Left lung (tissue), 10 donors: ENCODE data around the gene IMPDH2. TPM values are rescaled to one million over a fixed set of nuclear protein-coding genes. Genes with fewer than 3 reads are reported as not detected.
"Not testable (repeated sequence)": the region's sequence is repeated elsewhere in the genome, so short reads cannot be mapped to it uniquely, and the experiment has no call there.

Source experiments
- ATAC-seq: fragments of 200-7000 bp; cut with Tn5 transposase; one replicate; pipeline ENCODE4 v1.9.1; 2020; ENCODE audit warnings: moderate library complexity
- DNase-seq, 4 donors: peaks; one replicate each; pipeline ENCODE4 v3.0.0-alpha.2; 2013 to 2020
- H3K27ac ChIP-seq, 2 donors: fragments of 200-600 bp; sonication (generic) in 1 of 2; one replicate each; pipeline versions ENCODE4 v1.5.0 to v1.8.0; 2020 to 2021
- H3K27me3 ChIP-seq, 2 donors: fragments of 200-600 bp; sonication (generic) in 1 of 2; one replicate each; pipeline versions ENCODE4 v1.5.0 to v1.8.0; 2020 to 2021
- H3K36me3 ChIP-seq, 2 donors: fragments of 200-600 bp; sonication (generic) in 1 of 2; one replicate each; pipeline versions ENCODE4 v1.5.0 to v1.8.0; 2020 to 2021
- H3K4me1 ChIP-seq, 2 donors: fragments of 200-600 bp; one replicate each; pipeline ENCODE4 v1.8.0; 2021
- H3K4me3 ChIP-seq, 2 donors: fragments of 200-600 bp; sonication (generic) in 1 of 2; one replicate each; pipeline versions ENCODE4 v1.5.0 to v1.8.0; 2020 to 2021; ENCODE audit warnings: mild to moderate bottlenecking in 1 of 2
- H3K9me3 ChIP-seq, 2 donors: fragments of 200-600 bp; sonication (generic) in 1 of 2; one replicate each; pipeline versions ENCODE4 v1.5.0 to v1.8.0; 2020 to 2021
- CTCF ChIP-seq, 2 donors: fragments of 200-600 bp; sonication (generic) in 1 of 2; IDR thresholded peaks; one replicate each; pipeline versions ENCODE4 v1.5.0 to v1.8.0; 2021; ENCODE audit warnings: antibody characterized with exemption in 2 of 2
- intact Hi-C, 2 donors: fragments of 100-400 bp; cut with DNase I; formaldehyde crosslinking; loops; one replicate each; pipeline versions ENCODE4 v1.11.2 to v1.14.2; 2022
- polyA plus RNA-seq, 6 donors: library from polyadenylated mRNA; unstranded; fragments of 120-200 nt; gene quantifications; one replicate each; pipeline ENCODE4 v1.2.1, GENCODE V29; 2013; ENCODE audit not compliant: insufficient read length in 6 of 6
- total RNA-seq, 2 donors: library from RNA; stranded (reverse); fragmentation: NEBNext Ultra II Directional; extraction: Animal tissue kit (Norgen Biotek cat#: 25700); gene quantifications; one replicate each; pipeline ENCODE4 v1.2.1, GENCODE V29; 2021
- donor health status: DM: no; HTN: yes; CAD: no.
- donor health status: DM: no; HTN: no; CAD: no.

IMPDH2 gene
- total and polyA plus RNA-seq, 8 donors = 136 to 321 (median 296) TPM

GRCh38 chr3:49013738-49014660, 15.2 kb downstream of the IMPDH2 start:
- DNase-seq = no peak
- intact Hi-C loops = no loop called here
- H3K9me3 ChIP-seq = no peaks in the 10 kb centered on the region
- no peak overlapping the region for H3K27ac ChIP-seq
- no peak for ATAC-seq
- H3K27me3 ChIP-seq = no peaks in the 10 kb centered on the region
- peak; percentile 37 to 54 for TF ChIP-seq CTCF (IDR thresholded peaks at IDR 0.05)
- H3K36me3 ChIP-seq = peaks cover 0 to 58% of the 10 kb centered on the region in 2 donors
- H3K4me1 ChIP-seq = peaks cover 8 to 23% of the 10 kb centered on the region in 2 donors
- no peak overlapping the region for H3K4me3 ChIP-seq

GRCh38 chr3:49013113-49013737, 16.0 kb downstream of the IMPDH2 start:
- Histone ChIP-seq H3K27me3 (no peaks in the 10 kb centered on the region), H3K27ac (no peak overlapping the region), H3K36me3 (peaks cover 0 to 58% of the 10 kb centered on the region in 2 donors), H3K9me3 (no peaks in the 10 kb centered on the region), H3K4me3 (no peak overlapping the region), H3K4me1 (peaks cover 5 to 27% of the 10 kb centered on the region in 2 donors)
- TF ChIP-seq CTCF (IDR thresholded peaks at IDR 0.05) = no peak
- DNase-seq (no peak), ATAC-seq (no peak)
- intact Hi-C loops = no loop called here

GRCh38 chr3:49012441-49013017, 16.7 kb downstream of the IMPDH2 start:
- H3K4me3 ChIP-seq = no peak overlapping the region
- H3K27ac ChIP-seq = no peak overlapping the region
- no peak for DNase-seq
- no peak for ATAC-seq
- intact Hi-C loops = no loop called here
- no peaks in the 10 kb centered on the region for H3K9me3 ChIP-seq
- no peak for TF ChIP-seq CTCF (IDR thresholded peaks at IDR 0.05)
- H3K36me3 ChIP-seq = peaks cover 0 to 58% of the 10 kb centered on the region in 2 donors
- H3K4me1 ChIP-seq = peaks cover 4 to 27% of the 10 kb centered on the region in 2 donors
- H3K27me3 ChIP-seq = no peaks in the 10 kb centered on the region

GRCh38 chr3:49009396-49009795, 19.8 kb downstream of the IMPDH2 start:
- TF ChIP-seq CTCF (IDR thresholded peaks at IDR 0.05) = no peak
- peaks cover 0 to 34% of the 10 kb centered on the region in 2 donors for H3K36me3 ChIP-seq
- no peak overlapping the region for H3K27ac ChIP-seq
- H3K27me3 ChIP-seq = no peaks in the 10 kb centered on the region
- DNase-seq (no peak), ATAC-seq (no peak)
- intact Hi-C loops = no loop called here
- H3K4me3 ChIP-seq = no peak overlapping the region
- H3K9me3 ChIP-seq = no peaks in the 10 kb centered on the region
- peaks cover 6 to 29% of the 10 kb centered on the region in 2 donors for H3K4me1 ChIP-seq

- DNase-seq, intact Hi-C loops, ATAC-seq, H3K9me3 ChIP-seq, H3K27me3 ChIP-seq: not testable (repeated sequence)
- peak overlapping the region in 1 of 2 donors; percentile 98 for H3K4me3 ChIP-seq
- peak overlapping the region; percentile 95 to 98 for H3K27ac ChIP-seq
- H3K36me3 ChIP-seq = peaks cover 0 to 26% of the 10 kb centered on the region in 2 donors
- H3K4me1 ChIP-seq = peaks cover 6 to 29% of the 10 kb centered on the region in 2 donors
Measured at GRCh38 chr3:49008627-49009026, 20.6 kb downstream of the IMPDH2 start.
